K562 (cell line): ENCODE measurements around the gene SND1. TPM values are rescaled to one million over a fixed set of nuclear protein-coding genes. Genes with fewer than 3 reads are reported as not detected.

Source experiments
- ATAC-seq: fragments of 200-7000 bp; cut with Tn5 transposase; 3 replicates; pipeline ENCODE4 v1.9.1; 2020; ENCODE audit warnings: moderate library complexity
- BruUV-seq: library from RNA; stranded (reverse); fragments of 400-500 nt; replicated peaks from 2 replicates; lab custom pipeline; 2021; lab: Mats Ljungman, UMichigan
- CTCF ChIA-PET: fragments of 300-600 bp; formaldehyde crosslinking; extraction: SDS; loops from one replicate; lab custom pipeline; 2021; ENCODE audit warnings: low intra/inter-chr PET ratio; lab: Yijun Ruan, JAX
- POLR2A ChIA-PET: fragments of 300-600, 350-650 bp; sonication (Branson Sonifier 250); formaldehyde crosslinking; extraction: SDS; loops from one replicate; lab custom pipeline; 2021; ENCODE audit warnings: antibody characterized with exemption, inconsistent platforms; lab: Yijun Ruan, JAX
- DNase-seq, 4 experiments: peaks; one replicate each; pipeline versions ENCODE4 v3.0.0 to v3.0.0-alpha.2; 2011 to 2018; ENCODE audit warnings: low spot score in 3 of 4, mixed read lengths in 3 of 4; ENCODE audit errors: extremely low read depth in 1 of 4
- FAIRE-seq: peaks from 2 replicates; lab custom pipeline; 2011; peaks lifted over from hg19 to GRCh38; lab: Jason Lieb, UNC
- H2AFZ ChIP-seq: 2 replicates; pipeline ENCODE4 v1.6.0; 2011; ENCODE audit warnings: low read depth, low read length, control low read depth, inconsistent platforms
- H3K27ac ChIP-seq: fragments of 200-600 bp; 3 replicates; pipeline ENCODE4 v1.8.0; 2011; ENCODE audit warnings: low read depth, mild to moderate bottlenecking, control low read depth, inconsistent platforms, low read length, moderate library complexity, mixed read lengths; ENCODE audit errors: extremely low read depth
- H3K27me3 ChIP-seq, 2 experiments: fragments of 300-600 bp in 1 of 2; 2 replicates in 1 of 2; 3 replicates in 1 of 2; pipeline versions ENCODE4 v1.6.0 to v1.8.0; 2011; ENCODE audit warnings: inconsistent platforms in 2 of 2, low read length in 2 of 2, mild to moderate bottlenecking in 1 of 2, mixed read lengths in 1 of 2, moderate library complexity in 1 of 2; ENCODE audit not compliant: control insufficient read depth in 2 of 2, insufficient read depth in 2 of 2
- H3K36me3 ChIP-seq: fragments of 300-600 bp; 3 replicates; pipeline ENCODE4 v1.8.0; 2011; ENCODE audit warnings: mild to moderate bottlenecking, low read length, inconsistent platforms; ENCODE audit not compliant: control insufficient read depth, insufficient read depth
- H3K4me1 ChIP-seq, 2 experiments: fragments of 200-600 bp in 1 of 2; replicated peaks in 1 of 2; 2 replicates in 1 of 2; 3 replicates in 1 of 2; pipeline versions ENCODE4 v1.5.1 to v1.8.0; 2011; ENCODE audit warnings: inconsistent platforms in 2 of 2, low read length in 2 of 2, mild to moderate bottlenecking in 1 of 2, mixed read lengths in 1 of 2, moderate library complexity in 1 of 2; ENCODE audit not compliant: control insufficient read depth in 2 of 2, insufficient read depth in 2 of 2
- H3K4me2 ChIP-seq: 2 replicates; pipeline ENCODE4 v1.6.1; 2011; ENCODE audit warnings: low read length, control low read depth, inconsistent platforms, mixed read lengths; ENCODE audit not compliant: insufficient read depth
- H3K4me3 ChIP-seq: fragments of 200-600 bp; sonication (generic), shearing (Covaris generic); 2 replicates; pipeline ENCODE4 v1.5.1; 2016; ENCODE audit warnings: control low read depth, inconsistent platforms
- H3K79me2 ChIP-seq: fragments of 200-600 bp; 3 replicates; pipeline ENCODE4 v1.8.0; 2011; ENCODE audit warnings: low read length, inconsistent platforms; ENCODE audit not compliant: control insufficient read depth, insufficient read depth
- H3K9ac ChIP-seq, 2 experiments: 2 replicates each; pipeline versions ENCODE4 v1.6.0 to v1.6.1; 2011; ENCODE audit warnings: low read depth in 2 of 2, low read length in 2 of 2, control low read depth in 1 of 2, inconsistent platforms in 1 of 2, mild to moderate bottlenecking in 1 of 2, mixed read lengths in 1 of 2; ENCODE audit not compliant: insufficient read depth in 1 of 2
- H3K9me1 ChIP-seq: one replicate; pipeline ENCODE4 v1.6.0; 2011; ENCODE audit warnings: inconsistent platforms, mild to moderate bottlenecking, low read length, moderate library complexity; ENCODE audit not compliant: control insufficient read depth, insufficient read depth
- H3K9me3 ChIP-seq: replicated peaks from 2 replicates; pipeline ENCODE4 v1.5.1; 2011; ENCODE audit warnings: low read depth, low read length, inconsistent platforms; ENCODE audit not compliant: control insufficient read depth, insufficient read depth
- H4K20me1 ChIP-seq: replicated peaks from 2 replicates; pipeline ENCODE4 v1.6.1; 2011; ENCODE audit warnings: low read length, inconsistent platforms, mixed read lengths; ENCODE audit not compliant: control insufficient read depth, insufficient read depth
- ARNT ChIP-seq, 2 experiments: fragments of 450-650 bp; IDR thresholded peaks; 2 replicates each; pipeline ENCODE4 v1.6.1; 2016; ENCODE audit warnings: mild to moderate bottlenecking in 1 of 2
- CEBPB ChIP-seq: fragments of 450-650 bp; IDR thresholded peaks from 2 replicates; pipeline ENCODE4 v1.6.1; 2016; ENCODE audit warnings: missing genetic modification characterization, missing compliant biosample characterization
- CEBPG ChIP-seq, 3 experiments: fragments of 200-800 bp in 1 of 3; sonication (Bioruptor generic) in 1 of 3; sonication (generic) in 1 of 3; formaldehyde crosslinking in 1 of 3; IDR thresholded peaks in 2 of 3; conservative IDR thresholded peaks in 1 of 3; 2 replicates each; pipeline versions ENCODE4 v1.6.1 to v1.8.0; 2016 to 2022; ENCODE audit warnings: missing compliant biosample characterization in 2 of 3, missing genetic modification characterization in 2 of 3, mild to moderate bottlenecking in 1 of 3, missing genetic modification reagents in 1 of 3
- ESRRA ChIP-seq: fragments of 450-650 bp; IDR thresholded peaks from 2 replicates; pipeline ENCODE4 v1.6.1; 2014; ENCODE audit warnings: low read depth, mild to moderate bottlenecking, moderate library complexity, borderline replicate concordance
- MTA2 ChIP-seq: fragments of 450-650 bp; IDR thresholded peaks from 2 replicates; pipeline ENCODE4 v1.6.1; 2016; ENCODE audit warnings: low read depth
- PHB2 ChIP-seq: fragments of 450-650 bp; IDR thresholded peaks from 2 replicates; pipeline ENCODE4 v1.6.1; 2017; ENCODE audit warnings: low read depth
- PTRF ChIP-seq: fragments of 450-650 bp; IDR thresholded peaks from 2 replicates; pipeline ENCODE4 v1.6.1; 2016; ENCODE audit warnings: mild to moderate bottlenecking, missing genetic modification characterization, missing compliant biosample characterization
- SAP30 ChIP-seq: fragments of 200-600 bp; sonication (generic); IDR thresholded peaks from 2 replicates; pipeline ENCODE4 v1.6.1; 2012; ENCODE audit warnings: borderline replicate concordance, low read depth, mild to moderate bottlenecking, moderate library complexity, low read length, control low read depth, inconsistent platforms; ENCODE audit not compliant: insufficient read depth, poor library complexity, severe bottlenecking
- SMAD3 ChIP-seq: fragments of 450-650 bp; formaldehyde crosslinking; conservative IDR thresholded peaks from 2 replicates; pipeline ENCODE4 v1.4.0; 2020; ENCODE audit warnings: mild to moderate bottlenecking
- STAG1 ChIP-seq: sonication (generic); formaldehyde crosslinking; IDR thresholded peaks from 2 replicates; pipeline ENCODE4 v1.5.0; 2020; ENCODE audit warnings: missing genetic modification reagents, borderline replicate concordance
- WGBS: fragments of 100-300 bp; shearing (Covaris generic); methylation state at CpG from one replicate; pipeline ENCODE4 v1.1.6; 2016; ENCODE audit warnings: low coverage, mixed read lengths; ENCODE audit not compliant: insufficient coverage; ENCODE audit errors: missing lambda C conversion rate; 5-methylcytosine and 5-hydroxymethylcytosine counted together
- in situ Hi-C: fragments of 300-500 bp; cut with MboI; formaldehyde crosslinking; loops from 4 replicates; pipeline ENCODE4 v1.15.0; 2018; ENCODE audit warnings: inconsistent platforms, mixed read lengths
- intact Hi-C: fragments of 100-400 bp; cut with micrococcal nuclease; formaldehyde crosslinking; loops from 2 replicates; pipeline ENCODE4 v1.14.2; 2022
- polyA plus RNA-seq, 8 experiments: library from polyadenylated mRNA; depleted of rRNA in 4 of 8; stranded (reverse) in 5 of 8; unstranded in 3 of 8; fragments of >200 nt; fragmentation: Nextera tagmentation in 2 of 8; fragmentation: Illumina TruSeq in 1 of 8; extraction: Ambion mirVana in 2 of 8; extraction: Trizol in 1 of 8; gene quantifications; 2 replicates each; pipeline versions ENCODE4 v1.2.1 to v1.2.3, GENCODE V29; 2011 to 2014; ENCODE audit warnings: inconsistent platforms in 1 of 8, missing spikeins in 1 of 8
- total RNA-seq, 7 experiments: library from RNA; depleted of rRNA in 6 of 7; stranded (reverse); fragments of >200 nt in 6 of 7; fragmentation: Illumina TruSeq in 2 of 7; extraction: Trizol in 2 of 7; gene quantifications; 2 replicates each; pipeline versions ENCODE4 v1.2.1 to v1.2.3, GENCODE V29; 2011 to 2021; ENCODE audit warnings: low replicate concordance in 1 of 7
- TF ChIP-seq, protein P1 (sequence below): fragments of 450-650 bp; IDR thresholded peaks from one replicate; pipeline ENCODE4 v1.6.1; 2018; ENCODE audit warnings: mild to moderate bottlenecking, moderate library complexity; ENCODE audit not compliant: partially characterized antibody

The SND1 gene
- total and polyA plus RNA-seq, 9 of the 15 experiments (the other 6 are each of a cell fraction or from before 2014, with no cell fraction given): 46.5 to 307 (median 191) TPM

DNA sequence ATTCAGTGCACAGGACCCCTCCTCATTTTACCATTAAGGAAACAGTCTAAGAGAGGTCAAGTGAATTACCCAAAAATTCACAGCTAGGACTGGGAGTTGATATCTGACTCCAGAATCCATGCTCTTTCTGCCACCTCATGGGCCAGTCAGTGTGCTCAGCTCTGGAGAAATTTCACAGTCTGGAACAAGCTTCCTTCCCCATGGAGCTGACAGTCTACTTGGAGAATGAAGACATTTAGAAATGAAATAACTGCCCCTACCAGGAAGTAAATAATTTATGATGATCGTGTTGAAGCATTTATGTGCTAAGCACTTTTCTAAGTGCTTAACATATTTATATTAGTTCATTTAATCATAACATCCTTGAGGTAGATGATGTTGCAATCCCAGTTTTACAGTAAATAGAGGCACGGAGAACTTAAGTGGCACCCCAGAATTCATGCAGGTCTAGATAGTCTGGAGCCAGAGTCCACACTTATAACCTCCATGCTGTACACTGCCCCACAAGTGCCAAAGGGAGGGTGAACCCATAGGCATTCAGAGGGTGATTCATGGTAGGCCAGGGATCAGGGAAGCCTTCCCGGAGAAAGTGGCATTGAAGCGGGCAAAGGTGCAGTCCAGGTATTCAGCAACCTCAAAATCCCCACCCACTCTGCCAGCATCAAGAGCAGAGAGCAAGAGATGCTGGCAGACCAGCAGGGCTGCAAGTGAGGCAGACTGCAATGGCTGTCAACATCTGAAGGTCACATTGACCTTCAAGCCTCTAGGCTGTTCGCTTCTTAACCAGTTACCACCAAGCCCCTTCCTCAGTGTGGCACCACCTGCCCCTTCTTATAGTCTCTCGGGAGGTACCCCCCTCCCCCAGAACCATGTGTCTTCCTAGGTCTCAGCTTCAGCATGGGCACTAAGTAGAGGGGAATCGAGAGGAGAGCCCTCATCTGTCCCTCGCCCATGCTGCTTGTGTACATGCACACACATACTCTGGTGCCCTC is 417.7 kb downstream of the SND1 start:
- no peak overlapping the region for H3K4me2 ChIP-seq
- no peaks in the 10 kb centered on the region for H3K27me3 ChIP-seq
- DNase-seq (no peak), FAIRE-seq (no peak)
- in situ Hi-C loops: no loop called here
- no peak overlapping the region for H3K9ac ChIP-seq
- ChIA-PET CTCF (no interaction called here), POLR2A (interaction anchor here (1.0 to 1.4 kb wide), 3 partner anchors 7 to 17 kb away, joined by 3 to 6 read pairs (median 4); no protein-coding TSS in a partner anchor)
- peaks cover 41% of the 10 kb centered on the region; the same call in 2 of the 3 replicates for H3K36me3 ChIP-seq
- no peak overlapping the region for H2AFZ ChIP-seq
- no peak overlapping the region for H3K4me3 ChIP-seq
- H3K79me2 ChIP-seq: no peaks in the 10 kb centered on the region
- H3K4me1 ChIP-seq: peaks cover 0 to 5% of the 10 kb centered on the region in 2 experiments; a peak in 1 of 5 replicates
- WGBS: 91% methylated on average over 8 of the region's 8 CpGs
- TF ChIP-seq ESRRA (peak; percentile 68; the same call in 1 of the 2 replicates), CEBPB (tag) (peak; percentile 38; the same call in 1 of the 2 replicates), PTRF (tag) (no peak), STAG1 (CRISPR knock-in tag) (0 out of 2 replicates have a peak, but pooled peaks have one; percentile 11), SMAD3 (CRISPR knock-in tag) (no peak), MTA2 (no peak), PHB2 (no peak), CEBPG (CRISPR knock-in tag; IDR thresholded peaks at IDR 0.05) (no peak), CEBPG (tag; conservative IDR thresholded peaks at IDR 0.05 in 1 of 2, IDR thresholded peaks at IDR 0.05 in 1 of 2) (0 out of 4 replicates have a peak, but pooled peaks of 1 of the 2 experiments have one; percentile 19), ARNT (IDR thresholded peaks at IDR 0.05) (no peak), SAP30 (no peak)
- TF ChIP-seq, protein P1, sequence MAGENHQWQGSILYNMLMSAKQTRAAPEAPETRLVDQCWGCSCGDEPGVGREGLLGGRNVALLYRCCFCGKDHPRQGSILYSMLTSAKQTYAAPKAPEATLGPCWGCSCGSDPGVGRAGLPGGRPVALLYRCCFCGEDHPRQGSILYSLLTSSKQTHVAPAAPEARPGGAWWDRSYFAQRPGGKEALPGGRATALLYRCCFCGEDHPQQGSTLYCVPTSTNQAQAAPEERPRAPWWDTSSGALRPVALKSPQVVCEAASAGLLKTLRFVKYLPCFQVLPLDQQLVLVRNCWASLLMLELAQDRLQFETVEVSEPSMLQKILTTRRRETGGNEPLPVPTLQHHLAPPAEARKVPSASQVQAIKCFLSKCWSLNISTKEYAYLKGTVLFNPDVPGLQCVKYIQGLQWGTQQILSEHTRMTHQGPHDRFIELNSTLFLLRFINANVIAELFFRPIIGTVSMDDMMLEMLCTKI: no peak
- TF ChIP-seq, all 486 proteins: peak for 4
- ATAC-seq: no peak
- Histone ChIP-seq H3K27ac (no peak overlapping the region), H3K9me1 (no peaks in the 10 kb centered on the region), H3K9me3 (no peaks in the 10 kb centered on the region), H4K20me1 (0 out of 2 replicates have a peak, but pooled peaks cover 5% of the 10 kb centered on the region)
- no TSS peak for BruUV-seq
- intact Hi-C loops: no loop called here
